GM18861 (cell line): Measurements from ENCODE around the gene PSMD13.
"Not testable (repeated sequence)": the region's sequence is repeated elsewhere in the genome, so short reads cannot be mapped to it uniquely, and the experiment has no call there.

Experiments used
- ATAC-seq: cut with Tn5 transposase; IDR thresholded peaks from one replicate; pipeline ENCODE4 v1.9.1; 2021; ENCODE audit not compliant: unreplicated experiment

The PSMD13 gene

GRCh38 chr11:216081-216974 lies 20.4 kb upstream of the PSMD13 start:
- no peak for ATAC-seq

GRCh38 chr11:217704-218103 lies 19.1 kb upstream of the PSMD13 start:
- no peak for ATAC-seq

GRCh38 chr11:218815-219593 lies 17.8 kb upstream of the PSMD13 start:
- ATAC-seq = no peak

GRCh38 chr11:220641-221215 lies 16.0 kb upstream of the PSMD13 start:
- ATAC-seq = not testable (repeated sequence)

- no peak for ATAC-seq
Measured at GRCh38 chr11:221539-221938, 15.2 kb upstream of the PSMD13 start.

GRCh38 chr11:221998-222789 lies 14.6 kb upstream of the PSMD13 start:
- ATAC-seq = no peak

GRCh38 chr11:223026-223789 lies 13.6 kb upstream of the PSMD13 start:
- no peak for ATAC-seq

GRCh38 chr11:223884-224283 lies 12.9 kb upstream of the PSMD13 start:
- ATAC-seq = no peak

GRCh38 chr11:224424-224823 lies 12.4 kb upstream of the PSMD13 start:
- no peak for ATAC-seq

- no peak for ATAC-seq
Measured at GRCh38 chr11:225734-226453, 10.9 kb upstream of the PSMD13 start.

GRCh38 chr11:227824-228379 lies 8.9 kb upstream of the PSMD13 start:
- ATAC-seq = no peak

GRCh38 chr11:230431-230830 lies 6.3 kb upstream of the PSMD13 start:
- ATAC-seq = no peak

- ATAC-seq = no peak
Measured at GRCh38 chr11:232783-233565, 3.8 kb upstream of the PSMD13 start.

- ATAC-seq = no peak
Measured at GRCh38 chr11:235180-235579, 1.6 kb upstream of the PSMD13 start.

GRCh38 chr11:235609-235996 lies 1.2 kb upstream of the PSMD13 start:
- ATAC-seq = no peak

GRCh38 chr11:235997-236773 lies 591 bp upstream of the PSMD13 start, which contains the start of gene SIRT3:
Gene SIRT3 (minus strand): TSS chr11:236342. CDS start chr11:236328, 14 bp downstream.
- peak; percentile 59 for ATAC-seq

- not testable (repeated sequence) for ATAC-seq
Measured at GRCh38 chr11:238346-238745, 1.6 kb downstream of the PSMD13 start.

- ATAC-seq = no peak
Measured at GRCh38 chr11:240315-240714, 3.5 kb downstream of the PSMD13 start.
